Eye (tissue), 1 donor: ENCODE measurements around the gene PHLPP1.

ENCODE experiments used
- DNase-seq: peaks from one replicate; pipeline ENCODE4 v3.0.0-alpha.2; 2015

Gene PHLPP1

DNA sequence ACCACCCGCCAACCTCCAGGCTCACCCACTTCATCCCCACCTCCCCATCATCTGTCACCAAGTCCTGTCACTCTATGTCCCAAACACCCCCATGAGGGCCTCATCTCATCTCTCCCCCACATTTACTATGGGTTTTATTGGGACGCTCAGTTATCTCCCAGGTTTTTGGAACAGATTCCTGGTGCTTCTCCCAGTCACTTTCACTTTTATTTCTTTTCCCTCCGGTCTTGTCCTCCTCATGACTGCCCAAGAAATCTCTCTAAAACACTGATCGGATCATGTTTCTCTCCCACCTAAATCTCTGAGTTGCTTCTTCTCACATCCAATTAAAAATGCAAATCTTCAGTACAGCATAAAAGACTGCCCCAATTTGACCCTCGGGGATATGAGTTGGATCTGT lies 273.1 kb downstream of the PHLPP1 start:
- DNase-seq = no peak

GRCh38 chr18:62989195-62989594 lies 273.9 kb downstream of the PHLPP1 start:
- no peak for DNase-seq

- no peak for DNase-seq
These were observed 275.3 kb downstream of the PHLPP1 start for GRCh38 chr18:62990653-62991052.

DNA sequence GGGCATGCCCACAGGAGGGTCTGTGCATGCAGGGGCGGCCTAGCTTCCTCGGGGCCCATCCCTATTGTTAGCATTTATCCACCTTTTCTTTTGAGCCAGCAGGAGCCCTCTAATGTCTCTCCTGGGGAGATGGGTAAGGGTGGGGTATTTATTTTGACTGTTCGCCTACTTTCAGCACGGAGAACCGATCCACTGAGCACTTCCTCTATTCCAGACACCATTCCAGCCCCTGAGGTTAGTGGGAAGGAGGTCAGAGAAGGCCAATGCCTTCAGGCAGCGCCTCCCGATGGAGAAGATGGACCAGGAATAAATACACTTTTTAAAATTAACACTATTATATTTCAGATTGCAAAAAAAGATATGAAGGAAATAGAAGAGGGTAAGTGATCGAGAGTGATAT lies 276.0 kb downstream of the PHLPP1 start:
- DNase-seq = no peak

DNA sequence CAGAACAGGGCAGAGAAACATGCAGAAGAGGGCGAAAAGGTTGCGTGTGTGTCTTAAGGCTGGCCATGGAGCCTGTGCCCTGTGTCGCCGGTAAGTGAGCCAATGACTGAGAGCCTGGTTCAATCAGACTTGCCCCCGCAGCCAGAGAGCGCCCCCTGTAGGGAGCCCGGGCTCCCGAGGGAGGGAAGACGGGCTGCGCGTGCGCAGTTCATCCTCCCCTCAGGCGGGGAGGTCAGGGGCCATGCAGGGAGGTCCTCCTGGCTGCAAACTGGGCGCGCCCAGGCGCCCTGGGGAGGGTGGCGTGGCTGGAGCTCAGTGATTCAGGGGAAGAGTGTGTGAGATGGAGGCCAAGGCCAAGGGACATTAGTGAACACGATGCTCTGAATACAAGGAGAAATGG lies 276.6 kb downstream of the PHLPP1 start:
- DNase-seq = no peak

DNA sequence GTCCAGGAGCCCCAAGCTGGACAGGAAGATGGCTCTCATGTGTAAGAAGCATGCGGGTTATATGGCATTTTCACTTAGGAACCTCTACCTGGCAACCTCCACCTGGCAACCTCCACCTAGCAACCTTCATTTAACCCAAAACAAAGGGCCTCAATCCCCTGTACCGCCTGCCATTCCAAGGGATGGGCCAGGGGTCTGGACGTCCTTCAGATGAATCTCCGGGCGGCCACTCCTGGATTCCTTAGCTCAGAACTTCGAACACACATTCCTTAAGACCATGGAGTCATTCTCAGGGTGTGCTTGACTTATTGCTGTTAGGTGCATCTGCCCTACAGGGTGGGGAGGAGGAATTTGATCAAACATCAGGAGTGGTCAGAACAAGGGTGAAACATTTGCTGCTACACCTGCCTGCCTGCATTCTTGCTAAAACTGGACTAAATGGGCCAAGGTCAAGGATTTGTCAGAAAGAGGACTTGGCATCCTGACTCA lies 277.6 kb downstream of the PHLPP1 start:
- no peak for DNase-seq

- DNase-seq = no peak
These were observed 281.2 kb downstream of the PHLPP1 start for GRCh38 chr18:62996566-62996965.

GRCh38 chr18:62997076-62997475 lies 281.7 kb downstream of the PHLPP1 start:
- no peak for DNase-seq

DNA sequence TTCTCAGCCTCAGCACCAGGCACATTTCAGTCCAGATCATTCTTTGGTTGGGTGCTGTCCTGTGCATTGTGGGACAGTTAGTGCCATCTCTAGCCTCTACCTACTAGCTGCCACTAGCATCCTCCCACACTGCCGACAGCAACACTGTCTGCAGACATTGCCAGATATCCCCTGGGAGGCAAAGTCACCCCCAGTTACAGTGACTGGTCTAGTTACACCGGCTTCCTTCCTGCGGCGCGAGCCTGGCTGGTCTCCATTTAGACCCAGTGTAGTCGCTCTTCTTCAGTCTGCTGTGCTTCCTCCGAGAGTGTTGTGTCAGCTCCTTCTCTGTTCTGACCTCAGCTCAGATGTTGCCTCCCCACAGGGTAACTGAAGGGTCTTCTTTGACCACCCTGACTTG lies 283.1 kb downstream of the PHLPP1 start:
- no peak for DNase-seq

- DNase-seq = no peak
These were observed 284.1 kb downstream of the PHLPP1 start for GRCh38 chr18:62999392-62999791.

- DNase-seq = no peak
These were observed 284.6 kb downstream of the PHLPP1 start for GRCh38 chr18:62999921-63000320.

- no peak for DNase-seq
These were observed 285.5 kb downstream of the PHLPP1 start for GRCh38 chr18:63000839-63001238.

DNA sequence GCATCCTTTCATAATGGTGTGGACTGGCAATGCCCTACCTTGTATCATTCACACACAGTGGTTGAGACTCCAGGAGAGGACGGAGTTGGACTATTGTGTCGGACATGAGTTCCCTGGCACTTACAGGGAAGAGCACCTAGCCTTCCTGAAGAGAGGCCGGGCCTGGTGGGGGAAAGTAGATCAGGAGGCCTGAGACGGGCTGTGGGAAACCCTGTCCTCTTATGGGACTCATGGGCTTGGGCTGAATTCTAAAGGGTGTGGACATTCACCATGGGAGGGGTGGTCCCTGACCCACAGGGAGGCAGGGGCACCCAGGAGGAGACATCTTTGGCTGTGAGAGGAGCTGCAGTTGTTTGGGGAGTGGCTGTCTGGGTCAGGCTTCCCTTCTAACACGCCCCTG lies 286.5 kb downstream of the PHLPP1 start:
- no peak for DNase-seq

DNA sequence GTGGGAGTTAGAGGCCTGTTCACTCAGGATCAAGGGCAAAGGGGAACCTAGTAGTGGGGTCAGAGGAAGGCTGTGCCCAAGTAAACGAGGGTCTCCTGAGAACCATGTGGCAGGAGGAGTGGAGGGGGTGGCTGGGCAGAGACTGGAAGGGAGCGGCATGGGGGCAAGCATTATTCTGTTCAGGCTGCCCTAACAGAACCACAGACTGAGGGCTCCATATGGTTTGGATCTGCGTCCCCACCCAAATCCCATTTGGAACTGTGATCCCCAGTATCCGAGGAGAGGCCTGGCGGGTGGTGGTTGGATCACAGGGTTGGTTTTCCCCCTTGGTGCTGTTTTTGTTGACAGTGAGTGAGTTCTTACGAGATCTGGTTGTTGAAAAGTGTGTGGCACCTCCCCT lies 287.0 kb downstream of the PHLPP1 start:
- DNase-seq = no peak

DNA sequence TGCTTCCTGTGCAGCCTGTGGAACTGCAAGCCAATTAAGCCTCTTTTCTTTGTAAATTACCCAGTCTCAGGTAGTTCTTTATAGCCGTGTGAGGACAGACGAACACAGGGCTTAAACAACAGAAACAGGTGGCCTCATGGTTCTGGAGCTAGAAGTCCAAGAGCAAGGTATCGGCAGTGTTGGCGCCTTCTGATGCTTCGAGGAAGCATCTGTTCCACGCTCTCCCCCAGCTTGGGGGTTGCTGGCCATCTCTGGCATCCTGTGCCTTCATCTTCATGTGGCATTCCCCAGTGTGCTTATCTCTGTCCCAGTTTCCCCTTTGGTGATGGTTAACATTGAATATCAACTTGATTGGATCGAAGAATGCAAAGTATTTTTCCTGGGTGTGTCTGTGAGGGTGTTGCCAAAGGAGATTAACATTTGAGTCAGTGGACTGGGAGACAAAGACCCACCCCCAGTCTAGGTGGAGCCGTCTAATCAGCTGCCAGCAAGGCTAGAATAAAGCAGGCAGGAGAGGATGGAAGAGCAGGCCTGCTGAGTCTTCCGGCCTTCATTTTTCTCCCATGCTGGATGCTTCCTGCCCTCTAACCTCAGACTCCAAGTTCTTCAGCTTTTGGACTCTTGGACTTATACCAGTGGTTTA lies 287.6 kb downstream of the PHLPP1 start:
- DNase-seq = no peak

DNA sequence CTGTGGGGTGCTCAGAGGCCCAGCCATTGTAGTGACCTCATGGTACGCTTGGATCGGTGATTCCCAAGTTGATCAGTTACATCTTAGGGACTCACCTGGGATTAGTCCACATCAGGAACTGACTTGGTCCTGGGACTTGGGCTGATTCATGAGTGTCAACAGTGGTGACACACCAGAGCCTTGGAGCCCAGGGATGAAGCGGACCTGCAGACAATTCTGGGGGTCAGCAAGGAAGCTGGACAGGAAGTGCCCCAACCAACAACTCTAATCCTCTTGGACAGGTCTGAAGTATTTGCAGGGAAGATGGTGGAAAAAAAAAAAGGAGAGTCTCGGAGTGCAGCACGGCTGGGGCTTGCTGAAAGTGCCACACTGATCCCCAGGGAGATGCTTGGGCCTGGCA lies 288.6 kb downstream of the PHLPP1 start:
- DNase-seq = no peak

DNA sequence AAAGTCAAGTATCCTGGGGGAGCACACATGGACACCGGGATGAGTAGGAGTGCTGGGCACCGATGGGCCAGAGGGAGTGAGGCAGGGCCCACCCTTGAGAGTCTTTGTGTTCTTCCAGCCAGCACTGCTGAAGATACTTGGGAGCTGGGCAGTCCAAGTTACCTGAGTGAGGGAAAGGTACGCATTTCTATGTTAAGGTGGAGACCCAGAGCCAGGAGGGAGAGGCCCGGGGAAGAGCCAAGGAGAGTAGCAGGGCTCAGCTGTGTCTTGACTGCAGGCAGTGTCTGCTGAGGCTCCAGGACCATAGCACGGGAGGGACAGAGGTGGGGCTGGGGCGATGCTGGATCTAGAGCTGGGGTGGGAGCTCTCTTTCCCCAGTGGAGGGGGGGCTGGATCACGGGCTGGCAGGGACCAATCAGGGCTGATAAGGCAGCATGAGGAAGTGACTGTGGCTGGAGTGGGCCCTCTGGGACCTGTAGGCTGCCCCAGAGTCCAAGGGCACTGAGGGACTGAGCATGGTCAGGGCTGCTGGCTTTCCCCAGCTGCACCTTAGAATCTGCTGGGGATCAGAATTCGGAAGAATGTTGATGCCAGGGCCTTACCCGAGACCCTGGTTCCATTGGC lies 289.2 kb downstream of the PHLPP1 start:
- no peak for DNase-seq

DNA sequence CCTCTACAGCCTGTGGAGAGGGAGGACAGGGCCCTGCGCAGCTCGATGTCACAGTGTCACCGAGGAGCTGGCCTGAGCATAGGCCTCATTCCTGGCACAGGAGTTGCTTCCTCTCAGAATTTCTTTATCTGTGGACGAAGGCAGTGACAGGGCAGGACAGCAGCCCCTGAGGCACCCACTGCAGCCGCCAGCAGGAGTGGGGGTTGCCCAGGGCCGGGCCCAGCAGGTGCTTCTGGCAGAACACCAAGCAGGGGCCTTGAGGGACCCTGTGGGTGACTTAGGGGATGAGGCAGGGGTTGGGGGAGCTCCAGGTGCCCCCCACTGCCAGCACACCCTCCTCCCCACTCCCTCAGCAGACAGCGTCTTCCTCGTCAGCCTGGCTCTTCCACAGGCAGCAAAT lies 290.0 kb downstream of the PHLPP1 start:
- DNase-seq = no peak

GRCh38 chr18:63007231-63007630 lies 291.9 kb downstream of the PHLPP1 start:
- no peak for DNase-seq

GRCh38 chr18:63016270-63016669 lies 300.9 kb downstream of the PHLPP1 start:
- DNase-seq = peak; percentile 90

DNA sequence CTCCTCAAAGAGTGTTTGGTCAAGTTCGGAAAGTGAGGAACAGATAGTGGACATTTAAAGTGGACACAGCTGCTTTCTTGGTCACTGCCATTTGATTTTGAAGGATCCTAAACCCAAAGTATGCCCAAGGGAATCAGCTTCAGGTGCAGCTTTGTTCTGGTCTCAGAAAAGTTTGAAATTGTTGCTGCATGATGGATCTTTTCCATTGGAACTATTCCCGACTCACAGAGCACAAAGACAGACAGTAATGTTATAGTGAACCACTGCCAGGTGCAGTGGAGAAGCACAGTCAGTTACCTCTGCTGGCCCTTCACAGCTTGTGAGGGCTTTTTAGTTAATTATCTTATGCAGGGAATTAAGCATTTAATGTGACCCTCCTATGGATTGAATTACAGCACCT lies 301.7 kb downstream of the PHLPP1 start:
- no peak for DNase-seq

DNA sequence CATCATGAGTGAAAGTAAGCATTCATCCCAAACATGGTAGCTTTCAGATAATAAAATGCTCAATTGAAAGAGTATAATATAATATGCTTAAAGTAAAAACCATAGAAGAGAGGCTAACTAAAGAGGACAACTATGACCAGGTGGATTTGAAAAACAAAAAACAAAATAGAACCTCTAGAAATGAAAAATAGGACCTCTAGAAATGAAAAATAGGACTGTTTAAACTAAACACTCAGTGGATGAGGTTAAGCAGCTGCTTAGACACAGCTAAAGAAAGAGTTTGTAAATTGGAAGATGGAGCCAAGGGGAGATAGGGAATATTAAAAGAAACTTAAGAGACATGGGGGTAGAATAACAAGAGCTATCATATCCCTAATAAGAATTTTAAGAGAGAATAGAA lies 302.6 kb downstream of the PHLPP1 start:
- no peak for DNase-seq

DNA sequence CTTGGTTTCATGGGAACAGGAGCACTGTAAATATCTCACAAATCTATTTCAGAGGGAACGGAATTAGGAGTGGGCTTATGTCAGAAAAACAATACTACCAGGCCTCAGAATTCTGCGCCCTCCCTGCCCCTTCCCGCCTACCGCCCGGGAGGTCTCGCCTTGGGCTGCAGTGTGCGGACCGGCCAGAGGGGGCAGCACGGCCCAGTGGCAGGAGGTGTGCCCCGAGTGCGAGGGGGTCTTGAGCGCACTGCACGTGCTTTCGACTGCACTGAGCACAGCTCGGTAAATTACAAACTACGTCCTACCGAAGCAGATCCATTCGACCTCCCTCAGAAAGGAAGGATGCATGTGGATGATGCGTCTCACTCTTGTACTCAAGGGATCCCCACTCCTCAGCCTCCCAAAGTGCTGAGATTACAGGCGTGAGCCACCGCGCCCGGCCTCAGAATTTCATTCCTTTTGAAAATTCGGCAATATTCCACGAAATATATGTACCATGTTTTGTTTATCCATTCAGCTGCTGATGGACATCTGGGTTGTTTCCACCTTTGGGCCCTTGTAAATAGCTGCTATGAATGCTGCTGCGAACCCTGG lies 307.2 kb downstream of the PHLPP1 start:
- DNase-seq = no peak

GRCh38 chr18:63025251-63026090 lies 310.1 kb downstream of the PHLPP1 start:
- DNase-seq = peak; percentile 61
